IPS-20b (cell line): ENCODE results near the gene NIPA2.

Source experiments
- H3K27ac ChIP-seq: one replicate; pipeline ENCODE4 v1.5.1; 2013; ENCODE audit warnings: low read length
- H3K27me3 ChIP-seq: 2 replicates; pipeline ENCODE4 v1.6.1; 2013; ENCODE audit warnings: mild to moderate bottlenecking, low read length, inconsistent platforms; ENCODE audit not compliant: insufficient read depth
- H3K36me3 ChIP-seq: 2 replicates; pipeline ENCODE4 v1.6.1; 2013; ENCODE audit warnings: low read depth, mild to moderate bottlenecking, inconsistent platforms, low read length, moderate library complexity; ENCODE audit not compliant: insufficient read depth
- H3K4me1 ChIP-seq: 2 replicates; pipeline ENCODE4 v1.6.1; 2013; ENCODE audit warnings: mild to moderate bottlenecking, control low read depth, inconsistent platforms, low read length, moderate library complexity; ENCODE audit not compliant: insufficient read depth
- H3K4me3 ChIP-seq: 2 replicates; pipeline ENCODE4 v1.5.1; 2013; ENCODE audit warnings: mild to moderate bottlenecking, low read length, inconsistent platforms
- H3K9ac ChIP-seq: 2 replicates; pipeline ENCODE4 v1.6.1; 2013; ENCODE audit warnings: low read depth, mild to moderate bottlenecking, inconsistent platforms, low read length, moderate library complexity
- H3K9me3 ChIP-seq: 2 replicates; pipeline ENCODE4 v1.6.1; 2013; ENCODE audit warnings: mild to moderate bottlenecking, low read depth, low read length, inconsistent platforms; ENCODE audit not compliant: insufficient read depth

Gene NIPA2

DNA sequence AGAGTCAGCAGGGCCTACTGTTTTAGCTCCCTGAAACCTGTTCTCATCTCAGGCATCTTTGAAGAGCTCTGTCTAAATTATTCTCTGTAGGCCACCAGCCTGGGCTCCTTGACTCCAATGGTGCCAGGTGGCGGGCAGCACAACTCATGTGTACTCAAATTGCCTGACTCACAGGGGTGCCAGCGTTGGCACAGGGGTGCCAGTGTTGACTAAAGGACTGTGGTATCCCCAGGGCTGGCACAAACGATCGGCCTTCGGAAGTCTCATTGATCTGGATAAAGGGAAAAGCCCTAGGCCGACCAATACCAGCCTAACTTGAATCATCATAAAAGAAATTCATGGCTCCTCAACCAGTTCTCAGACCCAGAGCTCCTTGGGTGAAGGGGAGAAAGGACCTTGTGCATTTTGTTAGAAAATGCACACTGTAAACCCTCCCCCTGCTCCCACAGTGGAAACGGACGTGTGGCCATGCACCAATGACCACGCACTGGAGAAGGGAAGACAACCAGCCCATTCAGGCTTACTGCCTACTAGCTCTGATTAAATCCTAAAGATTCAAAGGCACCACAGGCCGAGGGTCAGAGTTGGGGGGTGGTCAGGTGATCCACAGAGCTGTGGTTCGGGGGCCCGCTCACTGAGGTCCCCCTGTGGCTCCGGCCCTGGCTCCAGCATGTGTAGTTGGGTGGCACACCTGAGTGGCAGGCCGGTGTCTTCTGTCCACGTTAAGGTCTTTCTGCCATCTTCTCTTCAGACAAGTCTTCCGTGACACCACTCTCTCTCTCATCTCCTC, 68.9 kb downstream of the NIPA2 start:
- H3K4me1 ChIP-seq, result no peaks in the 10 kb centered on the region

DNA sequence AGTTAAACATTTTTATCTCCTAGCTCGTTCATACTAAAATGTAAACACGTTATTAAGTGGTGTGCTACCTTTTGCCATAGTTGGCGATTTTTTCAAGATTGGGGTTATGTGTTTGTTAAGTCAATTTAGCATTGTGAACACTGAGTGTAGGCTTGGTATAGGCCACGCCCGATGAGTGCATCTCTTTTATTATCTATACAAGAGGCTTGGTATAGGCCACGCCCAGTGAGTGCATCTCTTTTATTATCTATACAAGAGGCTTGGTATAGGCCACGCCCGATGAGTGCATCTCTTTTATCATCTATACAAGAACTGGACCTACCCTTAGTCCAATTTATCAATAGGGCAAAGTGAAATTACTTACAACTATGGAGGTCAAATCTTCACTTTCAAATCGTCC, 70.4 kb downstream of the NIPA2 start:
- H3K4me3 ChIP-seq, result no peak overlapping the region
- H3K36me3 ChIP-seq, result peaks cover 54% of the 10 kb centered on the region
- no peaks in the 10 kb centered on the region for H3K4me1 ChIP-seq
- H3K9ac ChIP-seq, result no peak overlapping the region
- H3K27ac ChIP-seq, result no peak overlapping the region
- no peaks in the 10 kb centered on the region for H3K27me3 ChIP-seq
- no peaks in the 10 kb centered on the region for H3K9me3 ChIP-seq

More for the DNA sequence above, 68.9 kb downstream of the NIPA2 start:
- Histone ChIP-seq H3K27me3 (no peaks in the 10 kb centered on the region), H3K9ac (no peak overlapping the region), H3K27ac (no peak overlapping the region), H3K4me3 (no peak overlapping the region), H3K9me3 (no peaks in the 10 kb centered on the region), H3K36me3 (peaks cover 60% of the 10 kb centered on the region)

DNA sequence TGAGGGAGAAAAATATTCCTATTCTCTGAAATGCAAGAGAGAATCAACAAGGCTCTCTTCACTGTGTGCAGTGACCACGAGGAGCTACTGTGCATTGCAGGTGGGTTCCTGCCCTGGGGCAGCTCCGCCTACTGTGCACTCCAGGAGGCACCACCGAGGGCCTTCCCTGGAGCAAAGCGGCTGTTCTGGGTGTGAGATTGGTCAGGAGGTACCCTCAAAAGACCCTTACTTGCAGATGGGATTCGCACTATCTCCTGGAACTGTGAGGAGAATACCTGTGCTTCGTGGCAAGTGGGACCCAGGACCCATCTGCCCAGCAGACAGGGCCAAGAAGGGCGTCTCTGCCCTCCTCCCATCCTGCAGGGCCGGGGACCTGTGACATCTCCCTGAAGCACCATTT, 72.8 kb downstream of the NIPA2 start:
- Histone ChIP-seq H3K9me3 (no peaks in the 10 kb centered on the region), H3K27me3 (no peaks in the 10 kb centered on the region), H3K9ac (no peak overlapping the region), H3K36me3 (peaks cover 59% of the 10 kb centered on the region), H3K4me1 (no peaks in the 10 kb centered on the region), H3K4me3 (no peak overlapping the region), H3K27ac (no peak overlapping the region)

DNA sequence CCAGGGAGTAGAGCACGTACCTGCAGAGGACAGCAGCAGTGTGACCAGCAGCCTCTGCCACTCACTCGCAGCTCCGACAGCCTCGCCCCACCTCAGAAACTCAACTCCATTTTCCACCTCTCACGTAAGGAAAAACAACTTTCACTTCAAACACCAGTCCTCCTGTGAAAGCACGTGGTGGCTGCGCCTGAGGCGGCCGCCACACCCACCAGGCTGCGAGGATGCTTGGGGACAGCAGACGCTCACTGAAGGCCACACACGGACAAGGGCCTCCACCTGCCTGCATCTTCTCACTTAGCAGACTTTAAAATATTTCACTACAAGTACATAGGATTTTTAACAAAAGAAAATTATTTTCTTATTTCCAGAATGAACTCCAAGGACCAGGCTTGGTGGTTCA, 73.8 kb downstream of the NIPA2 start:
- peaks cover 59% of the 10 kb centered on the region for H3K36me3 ChIP-seq
- H3K27ac ChIP-seq, result no peak overlapping the region
- no peak overlapping the region for H3K4me3 ChIP-seq

DNA sequence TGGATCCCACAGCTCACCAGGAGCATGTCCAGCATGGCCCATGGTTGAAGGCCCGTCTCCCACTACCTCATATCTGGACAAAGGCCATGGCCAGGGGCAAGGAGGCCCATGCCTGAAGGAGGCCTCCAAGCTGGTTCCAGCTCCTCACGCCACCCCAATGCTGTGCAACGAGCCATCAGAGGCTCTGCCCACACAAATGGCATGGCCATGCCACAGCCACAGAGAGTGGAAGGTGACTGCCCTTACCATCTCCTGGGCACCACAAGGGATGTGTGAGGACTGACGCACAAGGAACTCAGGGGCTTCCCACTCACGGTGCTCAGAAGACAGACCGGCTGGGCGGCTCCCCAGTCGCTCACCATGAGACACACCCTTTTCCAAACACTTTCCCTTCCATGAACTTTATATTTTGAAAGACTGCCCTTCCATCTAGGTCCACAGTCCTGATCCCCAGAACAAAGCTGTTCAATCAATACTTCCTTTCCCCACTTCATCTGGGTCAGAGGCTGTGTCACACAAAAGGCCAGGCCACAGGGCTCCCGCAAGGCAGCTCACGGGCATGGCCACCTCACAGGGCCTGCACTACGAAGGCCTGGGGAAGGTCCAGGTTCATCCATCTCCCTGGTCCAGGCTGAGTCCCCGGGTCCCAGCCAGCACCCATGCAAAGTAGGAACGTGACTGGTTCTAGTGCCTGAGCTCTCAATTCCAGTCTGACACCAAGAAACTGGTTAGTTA, 75.3 kb downstream of the NIPA2 start:
- Histone ChIP-seq H3K4me3 (no peak overlapping the region), H3K4me1 (no peaks in the 10 kb centered on the region), H3K36me3 (peaks cover 57% of the 10 kb centered on the region), H3K27ac (no peak overlapping the region), H3K9ac (no peak overlapping the region), H3K9me3 (no peaks in the 10 kb centered on the region), H3K27me3 (no peaks in the 10 kb centered on the region)

More for the DNA sequence above, 73.8 kb downstream of the NIPA2 start:
- H3K9ac ChIP-seq, result no peak overlapping the region
- no peaks in the 10 kb centered on the region for H3K4me1 ChIP-seq
- no peaks in the 10 kb centered on the region for H3K9me3 ChIP-seq
- H3K27me3 ChIP-seq, result no peaks in the 10 kb centered on the region

DNA sequence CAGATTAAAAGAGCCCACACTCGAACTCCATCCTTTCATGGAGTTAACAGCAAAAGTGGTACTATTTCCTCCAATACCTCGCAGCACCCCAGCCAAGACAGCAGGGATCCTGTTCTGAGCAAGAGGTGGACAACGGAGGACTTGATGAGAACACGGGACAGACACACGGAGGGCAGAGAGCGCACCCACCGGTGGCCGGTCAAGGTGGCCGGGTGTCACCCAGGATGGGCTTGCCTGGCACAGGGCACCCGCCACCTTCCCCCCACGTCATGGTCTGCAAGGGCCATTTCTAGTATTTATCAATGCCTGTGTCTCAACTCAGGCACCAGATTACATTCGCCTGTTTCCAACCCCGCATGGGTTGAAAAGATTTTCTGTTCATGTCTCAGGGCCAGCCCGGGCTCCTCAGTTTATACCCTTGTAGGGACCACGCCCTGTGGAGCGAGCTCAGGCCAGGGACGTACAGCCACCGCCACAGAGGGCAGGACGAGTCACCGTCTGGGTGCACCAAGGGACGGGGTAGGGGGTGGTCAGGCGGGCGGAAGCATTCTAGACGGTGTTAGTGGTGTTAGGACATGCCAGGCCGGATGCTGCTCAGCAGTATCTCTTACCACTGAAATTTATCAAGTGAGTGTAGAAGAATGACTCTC, 77.5 kb downstream of the NIPA2 start:
- Histone ChIP-seq H3K9me3 (no peaks in the 10 kb centered on the region), H3K9ac (no peak overlapping the region), H3K36me3 (peaks cover 37% of the 10 kb centered on the region), H3K27ac (no peak overlapping the region), H3K4me1 (no peaks in the 10 kb centered on the region), H3K27me3 (no peaks in the 10 kb centered on the region), H3K4me3 (no peak overlapping the region)

DNA sequence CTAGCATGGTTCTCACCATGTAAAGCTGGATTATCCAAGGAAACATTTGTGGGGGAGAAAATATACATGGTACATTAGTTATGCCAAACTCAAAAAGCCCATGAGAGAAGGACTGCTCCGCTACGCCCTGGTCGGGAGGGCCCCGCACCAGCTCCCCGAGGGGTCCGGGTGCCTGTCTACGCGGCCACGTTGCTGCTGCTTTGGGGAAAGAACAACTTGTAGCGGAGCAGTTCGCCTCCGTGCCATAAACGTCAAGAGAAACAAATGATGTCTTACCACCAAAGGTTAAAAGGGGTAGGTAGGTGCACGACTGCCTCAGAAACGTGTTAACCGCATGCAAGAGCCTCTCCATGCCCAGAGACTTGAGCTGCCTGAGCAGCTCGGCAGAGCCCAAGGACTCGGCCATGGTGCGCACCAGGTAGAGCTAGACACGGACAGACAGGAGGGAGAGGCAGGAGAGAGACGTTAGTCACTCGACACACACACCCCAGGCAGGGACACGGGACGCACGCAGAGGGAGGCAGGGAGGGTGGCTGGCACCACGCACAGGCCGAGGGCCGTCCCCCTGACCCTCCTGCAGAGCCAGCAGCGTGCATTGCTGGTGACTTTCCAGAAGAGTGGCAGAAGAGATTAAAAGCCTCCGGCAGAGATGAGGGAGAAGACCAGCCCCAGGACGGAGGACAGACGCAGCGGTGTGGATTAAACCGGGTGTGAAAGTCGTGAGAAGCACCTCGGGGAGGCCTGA, 78.3 kb downstream of the NIPA2 start:
- Histone ChIP-seq H3K27me3 (no peaks in the 10 kb centered on the region), H3K36me3 (peaks cover 30% of the 10 kb centered on the region), H3K27ac (no peak overlapping the region), H3K9me3 (no peaks in the 10 kb centered on the region), H3K4me3 (no peak overlapping the region), H3K4me1 (no peaks in the 10 kb centered on the region), H3K9ac (no peak overlapping the region)

DNA sequence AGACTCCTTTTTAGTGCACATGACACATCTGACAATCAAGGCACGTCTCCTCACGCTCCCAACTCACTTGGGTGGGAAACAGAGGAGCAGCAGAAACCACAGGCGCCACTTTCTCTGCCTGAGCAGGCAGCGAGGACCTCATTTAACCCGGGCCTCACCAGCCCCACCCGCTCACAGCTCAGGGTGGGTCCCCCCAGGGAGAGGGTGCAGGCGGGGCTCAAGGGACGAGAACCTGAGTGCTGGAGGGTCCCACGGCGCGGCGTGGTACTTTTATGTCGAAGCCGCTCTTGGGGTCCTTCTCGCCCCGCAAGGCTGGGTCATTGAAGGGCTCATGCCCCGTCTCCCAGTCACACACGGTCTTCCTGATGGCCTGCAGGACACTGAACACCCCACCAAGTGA, 79.1 kb downstream of the NIPA2 start:
- no peak overlapping the region for H3K27ac ChIP-seq
- H3K36me3 ChIP-seq, result peaks cover 24% of the 10 kb centered on the region
- no peak overlapping the region for H3K9ac ChIP-seq
- H3K4me1 ChIP-seq, result no peaks in the 10 kb centered on the region
- H3K4me3 ChIP-seq, result no peak overlapping the region
- H3K9me3 ChIP-seq, result no peaks in the 10 kb centered on the region
- H3K27me3 ChIP-seq, result no peaks in the 10 kb centered on the region
